ENCODE results near the gene GALNTL6. TPM values are rescaled to one million over a fixed set of nuclear protein-coding genes. Genes with fewer than 3 reads are reported as not detected.

GALNTL6 gene
- total and polyA plus RNA-seq, 3 donors from 2014 or later: 2.9 to 6.2 (median 4.9) TPM

DNA sequence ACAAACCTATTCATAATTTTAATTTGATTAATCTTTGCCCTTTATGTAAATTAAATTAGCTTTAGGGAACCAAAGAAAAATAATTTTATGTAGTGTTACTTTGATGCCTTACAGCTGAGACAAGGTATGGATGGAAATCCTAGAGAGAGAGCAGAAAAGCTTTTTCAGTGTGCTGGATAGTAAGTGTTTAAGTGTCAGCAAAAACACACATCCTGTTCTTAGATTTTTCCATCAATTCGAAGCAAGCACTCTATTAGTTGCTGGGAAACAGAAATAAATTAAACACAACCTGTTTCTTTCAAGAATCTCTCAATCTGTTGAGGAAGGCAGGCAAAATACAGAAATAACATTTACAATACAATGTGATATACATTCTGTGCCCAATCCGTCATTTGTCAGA lies 327.8 kb downstream of the GALNTL6 start:
- TF ChIP-seq POLR2A (IDR thresholded peaks at IDR 0.05): no peak
- TF ChIP-seq, protein P1, sequence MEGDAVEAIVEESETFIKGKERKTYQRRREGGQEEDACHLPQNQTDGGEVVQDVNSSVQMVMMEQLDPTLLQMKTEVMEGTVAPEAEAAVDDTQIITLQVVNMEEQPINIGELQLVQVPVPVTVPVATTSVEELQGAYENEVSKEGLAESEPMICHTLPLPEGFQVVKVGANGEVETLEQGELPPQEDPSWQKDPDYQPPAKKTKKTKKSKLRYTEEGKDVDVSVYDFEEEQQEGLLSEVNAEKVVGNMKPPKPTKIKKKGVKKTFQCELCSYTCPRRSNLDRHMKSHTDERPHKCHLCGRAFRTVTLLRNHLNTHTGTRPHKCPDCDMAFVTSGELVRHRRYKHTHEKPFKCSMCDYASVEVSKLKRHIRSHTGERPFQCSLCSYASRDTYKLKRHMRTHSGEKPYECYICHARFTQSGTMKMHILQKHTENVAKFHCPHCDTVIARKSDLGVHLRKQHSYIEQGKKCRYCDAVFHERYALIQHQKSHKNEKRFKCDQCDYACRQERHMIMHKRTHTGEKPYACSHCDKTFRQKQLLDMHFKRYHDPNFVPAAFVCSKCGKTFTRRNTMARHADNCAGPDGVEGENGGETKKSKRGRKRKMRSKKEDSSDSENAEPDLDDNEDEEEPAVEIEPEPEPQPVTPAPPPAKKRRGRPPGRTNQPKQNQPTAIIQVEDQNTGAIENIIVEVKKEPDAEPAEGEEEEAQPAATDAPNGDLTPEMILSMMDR (IDR thresholded peaks at IDR 0.05): no peak
- 78 to 84% methylated on average over 2 of the region's 2 CpGs for whole genome bisulfite sequencing, 2 donors

DNA sequence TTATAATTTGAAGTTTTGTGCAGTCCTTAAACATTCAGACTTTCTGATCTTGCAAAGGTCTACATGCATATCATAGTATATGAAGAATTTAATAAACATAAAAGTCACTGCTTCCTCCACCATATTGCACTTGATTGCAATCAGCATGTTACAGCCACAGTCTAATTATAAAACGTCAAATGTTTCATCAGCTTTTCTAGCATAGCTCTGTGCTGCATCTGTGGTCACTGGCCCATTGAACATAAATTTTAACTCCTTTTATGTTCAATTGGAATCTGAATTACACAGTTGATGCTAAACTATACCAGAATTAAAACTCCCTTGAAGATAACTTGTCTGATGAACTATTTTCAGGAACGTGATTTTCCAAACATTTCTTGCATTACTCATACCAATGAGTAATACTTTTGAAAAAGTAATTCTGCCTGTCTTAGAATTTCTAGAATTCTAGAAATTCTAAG lies 329.1 kb downstream of the GALNTL6 start:
- H3K9me3 ChIP-seq: no peaks in the 10 kb centered on the region
- H3K27me3 ChIP-seq: no peaks in the 10 kb centered on the region
- no peak overlapping the region for H3K4me3 ChIP-seq
- intact Hi-C loops (cut with DNase I; ENCODE audit: low total_unique reads): no loop called here
- TF ChIP-seq, protein P1 (IDR thresholded peaks at IDR 0.05): no peak
- no peak for TF ChIP-seq POLR2A (IDR thresholded peaks at IDR 0.05)
- no peak overlapping the region for H3K27ac ChIP-seq
- no peaks in the 10 kb centered on the region for H3K36me3 ChIP-seq (ENCODE audit: low read depth, missing control alignments)
- 47 to 53% methylated on average over 2 of the region's 2 CpGs for WGBS, 2 donors
- DNase-seq: no peak
- H3K4me1 ChIP-seq: no peaks in the 10 kb centered on the region

More for the DNA sequence above, 327.8 kb downstream of the GALNTL6 start:
- H3K9me3 ChIP-seq: no peaks in the 10 kb centered on the region
- no peaks in the 10 kb centered on the region for H3K27me3 ChIP-seq
- H3K36me3 ChIP-seq (ENCODE audit: low read depth, missing control alignments): no peaks in the 10 kb centered on the region
- intact Hi-C loops (cut with DNase I; ENCODE audit: low total_unique reads): no loop called here
- no peak overlapping the region for H3K27ac ChIP-seq
- no peaks in the 10 kb centered on the region for H3K4me1 ChIP-seq
- H3K4me3 ChIP-seq: no peak overlapping the region
- no peak for DNase-seq

DNA sequence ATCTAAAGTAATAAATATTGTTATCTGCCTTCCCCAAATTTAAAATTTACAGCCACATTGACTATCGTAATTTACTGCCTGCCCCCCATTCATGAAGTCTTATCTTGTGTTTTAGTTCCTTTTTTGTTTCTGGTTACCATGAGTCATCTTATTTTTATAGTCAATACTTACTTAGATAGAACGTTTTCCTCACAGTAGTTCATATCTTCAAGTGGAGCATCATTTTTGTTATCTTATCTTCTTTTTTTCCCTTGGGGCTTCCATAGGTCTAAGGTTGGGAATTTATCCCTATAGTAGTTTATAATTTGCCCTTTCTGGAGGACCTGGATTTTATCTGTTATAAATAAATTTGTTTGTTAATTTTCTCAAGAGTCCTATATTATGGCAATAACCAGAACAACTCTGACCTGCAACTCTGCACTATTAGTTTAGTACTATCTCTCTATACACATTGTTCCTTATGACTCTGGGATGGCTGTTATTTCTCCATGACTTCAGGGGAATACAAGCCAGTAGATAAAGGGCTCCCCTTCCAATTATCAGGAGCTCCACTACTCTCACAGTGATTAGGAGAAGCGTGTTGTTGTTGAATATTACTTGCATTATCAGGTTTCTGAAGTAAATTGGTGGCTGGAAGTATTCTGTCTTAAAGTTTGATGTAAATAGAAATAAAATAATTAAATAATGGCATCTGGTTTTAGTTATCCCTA lies 330.6 kb downstream of the GALNTL6 start:
- WGBS, 2 donors: 46 to 57% methylated on average over 3 of the region's 3 CpGs
- H3K4me1 ChIP-seq: no peaks in the 10 kb centered on the region
- no peak overlapping the region for H3K27ac ChIP-seq
- DNase-seq: no peak
- no peaks in the 10 kb centered on the region for H3K27me3 ChIP-seq
- TF ChIP-seq, protein P1 (IDR thresholded peaks at IDR 0.05): no peak
- no peak for TF ChIP-seq POLR2A (IDR thresholded peaks at IDR 0.05)
- H3K36me3 ChIP-seq (ENCODE audit: low read depth, missing control alignments): no peaks in the 10 kb centered on the region
- H3K4me3 ChIP-seq: no peak overlapping the region
- no peaks in the 10 kb centered on the region for H3K9me3 ChIP-seq
- intact Hi-C loops (cut with DNase I; ENCODE audit: low total_unique reads): no loop called here

DNA sequence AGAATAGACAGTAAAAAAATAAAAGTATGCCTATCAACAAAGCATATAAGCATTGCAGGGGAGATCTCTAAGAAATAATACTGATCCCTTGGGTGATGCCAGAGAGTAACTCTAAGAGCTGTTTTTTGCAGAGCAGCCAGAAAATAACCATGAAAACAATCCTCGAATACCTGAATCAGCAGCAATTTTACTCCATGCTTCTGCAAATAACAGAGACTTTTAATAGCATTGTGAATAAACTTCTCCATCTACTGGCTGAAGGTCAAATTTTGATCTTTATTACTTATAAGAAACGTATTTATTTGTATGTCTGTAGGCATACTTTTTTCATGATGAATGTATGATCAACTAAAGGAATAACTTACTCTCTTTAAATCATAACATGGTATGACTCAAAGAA lies 334.5 kb downstream of the GALNTL6 start:
- no peaks in the 10 kb centered on the region for H3K27me3 ChIP-seq
- intact Hi-C loops (cut with DNase I; ENCODE audit: low total_unique reads): no loop called here
- H3K4me3 ChIP-seq: no peak overlapping the region
- no peaks in the 10 kb centered on the region for H3K9me3 ChIP-seq
- no peak overlapping the region for H3K27ac ChIP-seq
- TF ChIP-seq, protein P1 (IDR thresholded peaks at IDR 0.05): no peak
- no peak for TF ChIP-seq POLR2A (IDR thresholded peaks at IDR 0.05)
- WGBS, 2 donors: 43 to 52% methylated on average over 2 of the region's 2 CpGs
- H3K4me1 ChIP-seq: no peaks in the 10 kb centered on the region
- no peak for DNase-seq
- H3K36me3 ChIP-seq (ENCODE audit: low read depth, missing control alignments): no peaks in the 10 kb centered on the region

DNA sequence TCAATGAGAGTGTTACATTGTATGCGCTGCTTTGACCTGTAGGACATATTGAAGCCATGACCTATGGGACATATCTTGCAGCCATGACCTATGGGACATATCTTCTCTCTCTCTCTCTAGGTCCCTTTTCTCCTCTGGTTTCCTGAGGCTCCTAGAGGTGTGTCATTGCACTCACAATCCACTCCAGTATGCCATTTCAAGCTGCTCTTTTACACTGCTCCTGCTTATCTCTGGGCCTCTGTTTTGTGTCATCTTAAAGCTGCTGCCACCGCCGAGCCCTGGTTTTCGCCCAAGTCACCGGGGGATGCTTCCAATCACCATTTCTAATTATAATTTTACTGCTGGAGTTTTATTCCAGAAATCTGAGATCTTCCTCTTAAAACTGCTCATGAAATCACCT lies 336.1 kb downstream of the GALNTL6 start:
- DNase-seq: no peak
- H3K27ac ChIP-seq: no peak overlapping the region
- no peaks in the 10 kb centered on the region for H3K4me1 ChIP-seq
- TF ChIP-seq, protein P1 (IDR thresholded peaks at IDR 0.05): no peak
- no peak for TF ChIP-seq POLR2A (IDR thresholded peaks at IDR 0.05)
- H3K36me3 ChIP-seq (ENCODE audit: low read depth, missing control alignments): no peaks in the 10 kb centered on the region
- H3K4me3 ChIP-seq: no peak overlapping the region
- WGBS, 2 donors: 61 to 72% methylated on average over 5 of the region's 5 CpGs
- H3K9me3 ChIP-seq: no peaks in the 10 kb centered on the region
- no peaks in the 10 kb centered on the region for H3K27me3 ChIP-seq
- intact Hi-C loops (cut with DNase I; ENCODE audit: low total_unique reads): no loop called here

All from testis (tissue), 3 donors.